ENCODE data around the gene SRGAP3. TPM values are rescaled to one million over a fixed set of nuclear protein-coding genes. Genes with fewer than 3 reads are reported as not detected.

The SRGAP3 gene
- total and polyA plus RNA-seq, 7 donors = 0.69 to 7.7 (median 5.8) TPM

- Histone ChIP-seq H3K9me3 (no peaks in the 10 kb centered on the region), H3K27me3 (no peaks in the 10 kb centered on the region), H3K4me3 (no peak overlapping the region), H3K4me1 (peaks cover 0 to 18% (median 14%) of the 10 kb centered on the region in 4 donors), H3K36me3 (no peaks in the 10 kb centered on the region), H3K27ac (peak overlapping the region in 1 of 4 donors; percentile 3)
- DNase-seq = no peak
- 26 to 75% methylated on average over 11 of the region's 11 CpGs for WGBS, 2 donors
- TF ChIP-seq POLR2AphosphoS5 (IDR thresholded peaks at IDR 0.05) (no peak), POLR2A (IDR thresholded peaks at IDR 0.05) (no peak), EP300 (IDR thresholded peaks at IDR 0.05) (no peak)
- TF ChIP-seq, protein P1, sequence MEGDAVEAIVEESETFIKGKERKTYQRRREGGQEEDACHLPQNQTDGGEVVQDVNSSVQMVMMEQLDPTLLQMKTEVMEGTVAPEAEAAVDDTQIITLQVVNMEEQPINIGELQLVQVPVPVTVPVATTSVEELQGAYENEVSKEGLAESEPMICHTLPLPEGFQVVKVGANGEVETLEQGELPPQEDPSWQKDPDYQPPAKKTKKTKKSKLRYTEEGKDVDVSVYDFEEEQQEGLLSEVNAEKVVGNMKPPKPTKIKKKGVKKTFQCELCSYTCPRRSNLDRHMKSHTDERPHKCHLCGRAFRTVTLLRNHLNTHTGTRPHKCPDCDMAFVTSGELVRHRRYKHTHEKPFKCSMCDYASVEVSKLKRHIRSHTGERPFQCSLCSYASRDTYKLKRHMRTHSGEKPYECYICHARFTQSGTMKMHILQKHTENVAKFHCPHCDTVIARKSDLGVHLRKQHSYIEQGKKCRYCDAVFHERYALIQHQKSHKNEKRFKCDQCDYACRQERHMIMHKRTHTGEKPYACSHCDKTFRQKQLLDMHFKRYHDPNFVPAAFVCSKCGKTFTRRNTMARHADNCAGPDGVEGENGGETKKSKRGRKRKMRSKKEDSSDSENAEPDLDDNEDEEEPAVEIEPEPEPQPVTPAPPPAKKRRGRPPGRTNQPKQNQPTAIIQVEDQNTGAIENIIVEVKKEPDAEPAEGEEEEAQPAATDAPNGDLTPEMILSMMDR (IDR thresholded peaks at IDR 0.05) = no peak
- intact Hi-C loops (cut with DNase I) = no loop called here
Measured at GRCh38 chr3:8964436-8965370, 284.7 kb downstream of the SRGAP3 start.

GRCh38 chr3:8963137-8963853, 286.2 kb downstream of the SRGAP3 start, which contains the start of gene RAD18:
Gene RAD18 (minus strand): TSS chr3:8963472. CDS start chr3:8963385, 87 bp downstream.
- no peaks in the 10 kb centered on the region for H3K9me3 ChIP-seq
- peaks cover 0 to 5% (median 0%) of the 10 kb centered on the region in 4 donors for H3K36me3 ChIP-seq
- WGBS, 2 donors = 1% methylated on average over 45 of the region's 45 CpGs
- intact Hi-C loops (cut with DNase I) = no loop called here
- H3K4me1 ChIP-seq = peaks cover 0 to 18% (median 14%) of the 10 kb centered on the region in 4 donors
- no peak for TF ChIP-seq EP300 (IDR thresholded peaks at IDR 0.05)
- TF ChIP-seq POLR2AphosphoS5 (IDR thresholded peaks at IDR 0.05) = peak in 3 of 4 donors; percentile 63 to 83 (median 70)
- TF ChIP-seq POLR2A (IDR thresholded peaks at IDR 0.05) = no peak
- TF ChIP-seq, protein P1 (IDR thresholded peaks at IDR 0.05) = no peak
- peak within 1 kb of the TSS; percentile 66 to 77 (median 74) for H3K4me3 ChIP-seq
- peak; percentile 94 for DNase-seq
- peak within 1 kb of the TSS; percentile 74 to 80 (median 75) for H3K27ac ChIP-seq
- no peaks in the 10 kb centered on the region for H3K27me3 ChIP-seq

DNA sequence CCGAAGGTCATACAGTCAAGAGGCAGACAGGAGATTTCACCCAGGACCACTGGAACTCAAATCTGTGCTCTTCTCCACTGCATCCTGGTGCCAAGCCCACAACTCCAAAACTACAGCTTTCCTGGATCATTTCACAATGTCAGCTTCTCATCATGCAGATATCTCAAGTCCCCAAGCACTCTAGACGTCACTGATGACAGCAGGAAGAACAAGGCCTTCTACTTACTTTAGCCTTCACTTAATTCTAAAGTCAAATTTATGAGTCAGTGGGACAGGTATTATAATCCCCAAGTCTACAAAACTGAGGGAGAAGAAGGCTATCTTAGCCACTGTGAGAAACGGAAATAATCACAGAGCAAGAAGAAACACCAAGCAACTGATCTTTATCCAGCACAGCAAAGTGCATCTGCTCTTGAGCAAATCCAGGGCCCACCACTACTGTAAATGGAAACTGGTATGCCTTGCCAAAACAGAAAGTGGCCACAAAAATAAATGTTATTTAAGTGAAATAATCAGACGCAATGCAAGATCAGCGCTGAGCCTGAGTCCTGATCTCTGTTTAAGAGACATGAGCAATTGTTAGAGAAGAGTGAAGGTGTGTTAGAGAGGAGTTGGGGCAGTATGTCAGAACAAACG, 287.1 kb downstream of the SRGAP3 start:
- intact Hi-C loops (cut with DNase I) = no loop called here
- Histone ChIP-seq H3K4me3 (peak overlapping the region in 3 of 4 donors; percentile 66 to 77 (median 74)), H3K9me3 (no peaks in the 10 kb centered on the region), H3K27ac (peak overlapping the region in 2 of 4 donors; percentile 74 to 80), H3K27me3 (no peaks in the 10 kb centered on the region), H3K4me1 (peaks cover 0 to 18% (median 14%) of the 10 kb centered on the region in 4 donors), H3K36me3 (peaks cover 0 to 12% (median 0%) of the 10 kb centered on the region in 4 donors)
- 25 to 31% methylated on average over 6 of the region's 6 CpGs for WGBS, 2 donors
- TF ChIP-seq EP300 (IDR thresholded peaks at IDR 0.05) (no peak), POLR2A (IDR thresholded peaks at IDR 0.05) (no peak), POLR2AphosphoS5 (IDR thresholded peaks at IDR 0.05) (no peak)
- TF ChIP-seq, protein P1 (IDR thresholded peaks at IDR 0.05) = no peak
- no peak for DNase-seq

GRCh38 chr3:8959668-8960067, 289.8 kb downstream of the SRGAP3 start:
- TF ChIP-seq POLR2A (IDR thresholded peaks at IDR 0.05) = no peak
- TF ChIP-seq, protein P1 (IDR thresholded peaks at IDR 0.05) = no peak
- TF ChIP-seq POLR2AphosphoS5 (IDR thresholded peaks at IDR 0.05) = no peak
- no peak for TF ChIP-seq EP300 (IDR thresholded peaks at IDR 0.05)
- WGBS, 2 donors = 60 to 94% methylated on average over 8 of the region's 8 CpGs
- H3K4me3 ChIP-seq = no peak overlapping the region
- H3K36me3 ChIP-seq = peaks cover 0 to 18% (median 0%) of the 10 kb centered on the region in 4 donors
- DNase-seq = no peak
- H3K27me3 ChIP-seq = no peaks in the 10 kb centered on the region
- H3K9me3 ChIP-seq = no peaks in the 10 kb centered on the region
- peaks cover 0 to 18% (median 14%) of the 10 kb centered on the region in 4 donors for H3K4me1 ChIP-seq
- intact Hi-C loops (cut with DNase I) = no loop called here
- no peak overlapping the region for H3K27ac ChIP-seq
